ENCODE results near the gene C13orf46. TPM values are rescaled to one million over a fixed set of nuclear protein-coding genes. Genes with fewer than 3 reads are reported as not detected.

Gene C13orf46
- total and polyA plus RNA-seq, 5 donors: 0.20 to 0.76 (median 0.36) TPM

DNA sequence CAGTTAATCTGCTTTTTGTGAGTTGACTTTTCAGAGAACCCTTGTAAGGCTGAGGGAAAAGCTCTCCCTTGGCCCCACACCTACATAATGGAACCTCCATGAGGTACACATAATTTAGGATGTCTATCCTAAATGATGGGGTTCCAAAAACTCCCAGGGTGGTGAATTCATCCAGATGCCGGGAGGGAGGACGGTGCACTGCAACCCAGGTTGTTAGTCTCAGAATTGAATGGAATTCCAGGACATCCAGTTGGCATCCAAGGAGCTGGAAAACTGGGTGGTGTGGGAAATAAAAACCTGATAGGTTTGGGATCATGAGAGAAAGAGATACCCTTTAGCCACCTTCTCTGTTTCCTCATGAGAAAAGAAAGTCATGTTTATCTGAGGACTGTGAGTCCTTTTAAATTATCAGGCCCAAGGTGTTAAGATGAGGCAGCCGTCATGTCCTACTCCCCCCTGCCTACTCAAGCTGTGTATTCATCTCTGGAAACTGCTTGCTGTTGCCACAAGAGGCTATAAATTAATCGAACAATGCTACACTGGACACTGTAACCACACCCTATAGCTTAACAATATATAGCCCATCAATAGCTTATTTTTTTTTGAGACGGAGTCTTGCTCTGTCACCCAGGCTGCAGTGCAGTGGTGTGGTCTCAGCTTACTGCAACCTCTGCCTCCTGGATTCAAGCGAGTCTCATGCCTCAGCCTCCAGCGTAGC is 49.5 kb downstream of the C13orf46 start:
- H3K9me3 ChIP-seq (ENCODE audit: control insufficient read depth, low read length): no peaks in the 10 kb centered on the region
- WGBS: 89% methylated on average over 7 of the region's 7 CpGs
- no peak overlapping the region for H3K4me3 ChIP-seq (ENCODE audit: low read length)
- H3K27me3 ChIP-seq (ENCODE audit: control insufficient read depth, insufficient read depth): no peaks in the 10 kb centered on the region
- H3K4me1 ChIP-seq (ENCODE audit: control insufficient read depth, insufficient read depth, low read length): peaks cover 4% of the 10 kb centered on the region
- intact Hi-C loops (cut with DNase I): no loop called here
- ATAC-seq: no peak
- no peak for DNase-seq
- H3K27ac ChIP-seq (ENCODE audit: low read length): no peak overlapping the region

DNA sequence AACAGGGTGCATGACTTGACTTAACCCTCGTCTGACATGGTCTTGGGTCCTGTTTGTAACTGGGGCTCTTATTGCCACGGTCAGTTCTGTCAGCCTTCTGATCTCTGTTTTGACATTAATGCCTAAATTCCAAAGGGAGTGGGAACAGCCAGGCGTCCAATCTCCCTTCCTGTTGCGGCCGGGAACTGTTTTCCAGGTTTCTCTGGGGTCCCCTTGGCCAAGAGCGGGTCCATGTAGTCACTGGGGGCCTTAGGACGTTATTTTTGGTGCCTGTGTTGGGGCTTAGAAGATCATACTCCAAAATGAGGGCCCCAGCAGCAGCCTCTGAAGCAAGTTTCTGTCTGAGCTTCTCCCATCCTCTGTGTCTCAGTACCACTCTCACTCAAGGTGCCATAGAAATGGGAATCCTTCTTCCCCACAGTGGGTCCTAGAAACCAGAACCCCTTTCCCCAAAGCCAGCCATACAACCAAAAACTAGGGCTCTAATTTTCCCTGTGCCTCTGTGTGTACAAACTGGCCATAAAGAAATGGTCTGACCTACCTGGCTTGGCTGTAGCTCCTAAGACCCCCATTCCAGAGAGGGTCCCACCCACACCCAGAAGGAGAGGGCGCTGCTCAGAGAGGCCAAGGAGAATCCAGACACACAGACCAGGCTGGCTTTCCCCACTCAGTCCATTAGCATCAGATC is 50.4 kb downstream of the C13orf46 start:
- H3K27me3 ChIP-seq (ENCODE audit: control insufficient read depth, insufficient read depth): no peaks in the 10 kb centered on the region
- H3K9me3 ChIP-seq (ENCODE audit: control insufficient read depth, low read length): no peaks in the 10 kb centered on the region
- DNase-seq: no peak
- WGBS: 67% methylated on average over 8 of the region's 8 CpGs
- H3K4me3 ChIP-seq (ENCODE audit: low read length): no peak overlapping the region
- ATAC-seq: no peak
- H3K27ac ChIP-seq (ENCODE audit: low read length): no peak overlapping the region
- intact Hi-C loops (cut with DNase I): no loop called here
- peaks cover 4% of the 10 kb centered on the region for H3K4me1 ChIP-seq (ENCODE audit: control insufficient read depth, insufficient read depth, low read length)

DNA sequence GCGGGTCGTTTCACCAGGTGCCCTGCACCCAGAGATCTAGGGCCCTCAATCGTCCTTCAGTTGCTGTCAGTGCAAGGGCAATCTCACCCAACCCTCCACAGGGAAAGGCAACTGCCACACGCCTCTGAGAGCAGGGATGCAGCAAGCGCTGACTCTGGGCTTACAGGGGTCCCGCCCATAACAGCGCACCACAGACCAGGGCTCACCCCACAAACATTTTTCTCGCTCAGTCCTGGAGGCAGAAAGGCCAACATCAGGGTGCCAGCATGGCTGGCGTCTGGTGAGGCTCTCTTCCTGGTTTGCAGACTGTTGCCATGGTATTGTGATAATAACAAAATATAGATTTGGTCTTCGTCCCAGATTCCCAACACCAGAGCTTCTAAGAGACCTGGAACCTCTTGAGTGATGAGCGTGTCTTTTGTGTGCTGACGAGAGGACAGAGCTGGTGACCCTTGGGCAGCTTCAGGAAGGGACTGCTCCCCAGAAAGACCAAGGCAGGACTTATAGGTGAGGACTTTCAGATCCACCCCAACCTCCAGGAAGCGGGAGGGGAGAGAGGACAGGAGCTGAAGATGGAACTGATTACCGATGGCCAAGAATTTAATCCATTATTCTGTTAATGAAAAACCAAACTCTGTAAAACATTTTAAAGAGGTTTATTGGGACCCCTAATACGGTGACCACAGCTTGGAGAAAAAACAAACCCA is 51.3 kb downstream of the C13orf46 start:
- no peak overlapping the region for H3K27ac ChIP-seq (ENCODE audit: low read length)
- ATAC-seq (no peak), DNase-seq (no peak)
- H3K9me3 ChIP-seq (ENCODE audit: control insufficient read depth, low read length): no peaks in the 10 kb centered on the region
- intact Hi-C loops (cut with DNase I): no loop called here
- WGBS: 67% methylated on average over 15 of the region's 15 CpGs
- H3K27me3 ChIP-seq (ENCODE audit: control insufficient read depth, insufficient read depth): no peaks in the 10 kb centered on the region
- H3K4me3 ChIP-seq (ENCODE audit: low read length): no peak overlapping the region
- peaks cover 4% of the 10 kb centered on the region for H3K4me1 ChIP-seq (ENCODE audit: control insufficient read depth, insufficient read depth, low read length)

DNA sequence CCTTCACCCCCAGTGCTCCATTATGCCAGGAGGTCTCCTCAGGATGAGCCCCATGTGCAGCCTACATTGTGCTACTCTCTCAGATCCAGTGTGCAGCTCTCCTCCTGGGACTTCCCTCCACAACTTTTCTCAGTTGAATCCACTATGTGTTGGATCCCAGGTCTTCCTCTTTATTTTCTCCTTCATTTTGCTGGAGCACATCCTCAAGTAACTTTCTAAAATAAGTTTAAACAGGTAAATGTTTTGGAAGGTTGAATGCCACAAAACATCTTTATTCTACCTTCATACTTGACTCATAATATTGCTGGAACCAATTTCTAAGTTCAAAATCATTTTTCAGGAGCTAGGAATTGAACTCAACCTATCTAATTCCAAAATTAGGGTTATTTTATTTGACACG is 52.1 kb downstream of the C13orf46 start:
- no peak overlapping the region for H3K4me3 ChIP-seq (ENCODE audit: low read length)
- ATAC-seq (no peak), DNase-seq (no peak)
- no peaks in the 10 kb centered on the region for H3K9me3 ChIP-seq (ENCODE audit: control insufficient read depth, low read length)
- WGBS: 81% methylated on average over 1 of the region's 1 CpG
- intact Hi-C loops (cut with DNase I): no loop called here
- no peaks in the 10 kb centered on the region for H3K27me3 ChIP-seq (ENCODE audit: control insufficient read depth, insufficient read depth)
- peaks cover under 1% of the 10 kb centered on the region for H3K4me1 ChIP-seq (ENCODE audit: control insufficient read depth, insufficient read depth, low read length)
- no peak overlapping the region for H3K27ac ChIP-seq (ENCODE audit: low read length)

DNA sequence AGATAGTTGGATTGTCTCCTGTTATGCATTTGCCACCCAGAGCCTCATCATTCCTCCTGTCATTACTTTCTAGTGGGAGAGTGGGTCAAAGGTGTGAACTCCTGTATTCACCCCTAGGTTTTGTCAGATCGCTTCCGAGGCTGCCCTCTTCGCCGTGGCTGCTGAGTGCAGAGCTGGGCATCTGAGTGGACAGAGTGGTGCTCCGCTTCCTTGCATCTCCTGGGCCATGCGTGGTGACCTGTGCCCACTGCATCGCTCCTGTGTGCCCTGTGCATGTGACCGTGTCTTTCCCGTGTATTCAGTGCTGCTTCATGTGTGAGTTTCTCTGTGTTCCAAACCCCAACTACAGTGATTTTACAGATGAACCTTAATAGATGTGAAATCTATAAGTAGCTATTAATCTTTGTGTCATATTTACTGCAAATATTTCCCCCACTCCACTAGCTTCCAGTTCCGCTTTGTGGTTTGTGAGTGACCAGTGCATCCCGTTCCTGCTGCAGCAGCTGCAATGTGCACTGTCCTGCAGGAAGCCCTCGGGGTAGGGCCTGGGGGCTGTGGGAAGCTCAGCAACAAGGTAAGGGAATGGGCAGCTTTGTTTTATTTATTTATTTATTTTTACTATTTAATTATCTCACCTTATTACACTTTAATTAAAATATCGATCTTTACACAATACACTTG is 53.1 kb downstream of the C13orf46 start:
- H3K27me3 ChIP-seq (ENCODE audit: control insufficient read depth, insufficient read depth): no peaks in the 10 kb centered on the region

DNA sequence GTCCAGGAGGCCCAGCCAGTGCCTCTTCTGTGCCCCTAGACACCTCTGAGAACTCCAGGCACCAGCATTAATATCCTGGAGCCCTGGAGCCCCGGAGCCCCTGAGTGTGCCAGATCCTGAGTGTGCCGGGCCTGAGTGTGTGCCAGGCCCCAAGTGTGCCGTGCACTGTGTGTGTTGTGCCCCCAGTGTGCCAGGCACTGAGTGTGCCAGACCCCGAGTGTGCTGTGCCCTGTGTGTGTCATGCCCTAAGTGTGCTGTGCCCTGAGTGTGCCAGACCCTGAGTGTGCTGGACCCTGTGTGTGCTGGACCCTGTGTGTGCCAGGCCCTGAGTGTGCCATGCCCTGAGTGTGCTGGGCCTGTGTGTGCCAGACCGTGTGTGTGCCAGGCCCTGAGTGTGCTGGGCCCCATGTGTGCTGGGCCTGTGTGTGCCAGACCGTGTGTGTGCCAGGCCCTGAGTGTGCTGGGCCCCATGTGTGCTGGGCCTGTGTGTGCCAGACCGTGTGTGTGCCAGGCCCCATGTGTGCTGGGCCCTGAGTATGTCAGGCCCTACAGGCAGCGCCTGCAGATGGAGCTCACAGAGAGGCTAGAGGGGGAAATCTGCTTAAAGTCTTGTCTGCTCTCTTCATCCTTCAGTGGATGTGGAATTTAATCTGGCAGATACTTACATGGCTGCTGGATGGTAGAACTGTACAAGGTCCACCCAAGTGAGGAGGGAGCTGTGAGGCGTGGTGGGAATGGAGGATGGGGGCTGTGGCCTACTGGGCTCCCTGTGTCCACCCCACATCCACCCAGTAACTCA is 53.9 kb downstream of the C13orf46 start:
- DNase-seq: no peak

More for the DNA sequence above, 53.1 kb downstream of the C13orf46 start:
- Histone ChIP-seq H3K9me3 (ENCODE audit: control insufficient read depth, low read length) (no peaks in the 10 kb centered on the region), H3K4me1 (ENCODE audit: control insufficient read depth, insufficient read depth, low read length) (no peaks in the 10 kb centered on the region), H3K27ac (ENCODE audit: low read length) (no peak overlapping the region), H3K4me3 (ENCODE audit: low read length) (no peak overlapping the region)
- intact Hi-C loops (cut with DNase I): no loop called here
- no peak for DNase-seq
- 91% methylated on average over 13 of the region's 13 CpGs for WGBS
- no peak for ATAC-seq

DNA sequence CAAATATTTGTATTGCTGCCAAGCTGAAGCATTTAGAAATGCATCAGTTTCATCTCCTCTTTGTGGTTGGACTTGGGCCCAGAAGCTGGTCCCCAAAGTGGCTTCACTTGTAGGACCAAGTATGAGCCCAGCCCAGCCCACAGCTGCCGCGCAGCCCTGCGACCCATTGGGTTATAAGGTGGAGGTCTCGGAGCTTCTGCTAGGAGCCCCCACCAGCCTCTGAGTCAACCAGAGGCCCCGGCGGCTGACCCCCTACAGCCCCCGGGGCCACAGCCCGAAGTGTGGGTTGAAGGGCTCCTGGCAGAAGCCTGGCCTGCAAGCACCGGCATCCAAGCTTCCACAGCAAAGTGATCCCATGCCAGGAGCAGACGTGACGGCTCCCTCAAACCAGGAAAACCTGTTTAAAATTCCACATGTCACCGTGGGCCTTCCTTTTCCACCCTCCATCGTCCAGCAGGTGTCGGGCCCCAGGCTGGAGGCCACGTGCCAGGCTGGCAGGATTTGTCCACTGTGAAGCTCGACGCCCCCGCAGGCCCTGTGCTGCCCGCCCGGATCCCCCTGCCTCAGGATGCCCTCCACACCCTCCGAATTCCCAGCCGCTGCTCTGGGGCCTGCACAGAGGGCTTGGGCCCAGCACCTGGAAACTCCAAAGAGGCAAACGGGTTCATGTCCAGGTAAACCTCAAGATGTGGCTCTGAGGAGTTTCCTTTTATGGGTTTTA is 54.7 kb downstream of the C13orf46 start:
- Histone ChIP-seq H3K27ac (ENCODE audit: low read length) (no peak overlapping the region), H3K4me1 (ENCODE audit: control insufficient read depth, insufficient read depth, low read length) (no peaks in the 10 kb centered on the region), H3K9me3 (ENCODE audit: control insufficient read depth, low read length) (no peaks in the 10 kb centered on the region), H3K27me3 (ENCODE audit: control insufficient read depth, insufficient read depth) (no peaks in the 10 kb centered on the region), H3K4me3 (ENCODE audit: low read length) (no peak overlapping the region)
- ATAC-seq (no peak), DNase-seq (no peak)
- intact Hi-C loops (cut with DNase I): no loop called here
- WGBS: 87% methylated on average over 23 of the region's 23 CpGs

More for the DNA sequence above, 53.9 kb downstream of the C13orf46 start:
- no peaks in the 10 kb centered on the region for H3K27me3 ChIP-seq (ENCODE audit: control insufficient read depth, insufficient read depth)
- intact Hi-C loops (cut with DNase I): no loop called here
- no peak overlapping the region for H3K4me3 ChIP-seq (ENCODE audit: low read length)
- no peak for ATAC-seq
- H3K27ac ChIP-seq (ENCODE audit: low read length): no peak overlapping the region
- no peaks in the 10 kb centered on the region for H3K4me1 ChIP-seq (ENCODE audit: control insufficient read depth, insufficient read depth, low read length)
- 84% methylated on average over 9 of the region's 9 CpGs for WGBS
- H3K9me3 ChIP-seq (ENCODE audit: control insufficient read depth, low read length): no peaks in the 10 kb centered on the region

DNA sequence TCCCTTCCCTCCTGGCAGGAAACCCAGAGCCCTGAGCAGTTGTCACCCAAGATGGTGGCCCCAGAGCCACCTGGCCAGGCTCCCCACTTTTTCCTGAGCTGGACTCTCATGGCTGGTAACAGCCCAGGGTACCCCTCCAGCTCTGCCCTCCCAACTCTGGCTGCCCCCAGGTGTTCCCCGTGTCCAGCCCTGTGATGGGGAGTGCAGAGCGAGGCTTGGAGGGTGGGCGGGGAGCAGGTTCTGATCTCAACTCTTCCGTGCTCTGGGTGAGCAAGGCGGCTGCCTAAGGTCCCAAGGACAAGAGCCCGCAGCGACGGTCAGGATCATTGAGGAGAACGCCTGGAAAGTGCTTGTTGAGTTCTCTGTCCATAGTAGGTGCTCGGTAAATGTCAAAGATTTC is 55.3 kb downstream of the C13orf46 start:
- intact Hi-C loops (cut with DNase I): no loop called here
- H3K27ac ChIP-seq (ENCODE audit: low read length): no peak overlapping the region
- no peak for DNase-seq

DNA sequence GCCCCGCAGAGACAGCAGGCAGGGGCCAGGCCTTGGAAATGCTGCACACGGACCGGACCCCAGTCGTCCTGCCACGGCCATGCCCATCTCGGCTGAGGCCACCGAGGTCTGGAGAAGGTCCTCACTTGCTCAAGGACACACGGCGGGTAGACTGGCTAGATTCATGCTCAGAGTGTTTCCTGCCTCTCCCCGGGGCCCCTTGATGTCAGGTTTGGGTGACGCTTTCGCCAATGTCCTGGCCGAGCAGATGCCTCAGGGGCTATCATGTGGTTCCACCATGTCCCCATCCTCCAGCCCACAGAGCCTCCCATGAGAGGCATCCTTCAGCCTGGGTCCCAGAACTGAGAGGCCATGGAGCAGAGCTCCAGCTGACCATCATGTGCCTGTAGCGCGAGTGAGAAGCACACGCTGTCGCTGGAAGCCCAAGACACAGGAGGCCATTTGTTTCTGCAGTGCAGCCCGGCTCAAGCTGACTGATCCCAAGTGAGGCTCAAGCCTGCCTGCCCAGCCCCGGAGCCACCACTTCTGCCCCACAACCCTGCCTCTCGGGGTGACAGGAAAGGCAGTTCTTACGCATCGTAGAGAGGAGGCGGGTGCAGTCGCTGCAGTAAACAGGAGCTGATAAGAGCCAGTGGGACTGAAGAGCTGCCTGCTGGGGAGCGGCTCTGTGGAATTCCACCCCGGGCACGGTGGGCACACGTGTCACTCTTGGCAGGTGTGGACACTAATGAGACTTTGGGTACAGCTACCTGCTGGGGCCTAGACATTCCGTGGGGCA is 56.1 kb downstream of the C13orf46 start:
- H3K4me1 ChIP-seq (ENCODE audit: control insufficient read depth, insufficient read depth, low read length): no peaks in the 10 kb centered on the region
- WGBS: 78% methylated on average over 29 of the region's 29 CpGs
- intact Hi-C loops (cut with DNase I): no loop called here
- no peak overlapping the region for H3K4me3 ChIP-seq (ENCODE audit: low read length)
- H3K27me3 ChIP-seq (ENCODE audit: control insufficient read depth, insufficient read depth): no peaks in the 10 kb centered on the region
- H3K27ac ChIP-seq (ENCODE audit: low read length): no peak overlapping the region
- no peaks in the 10 kb centered on the region for H3K9me3 ChIP-seq (ENCODE audit: control insufficient read depth, low read length)
- ATAC-seq: no peak
- DNase-seq: no peak

More for the DNA sequence above, 55.3 kb downstream of the C13orf46 start:
- no peak for ATAC-seq
- Histone ChIP-seq H3K9me3 (ENCODE audit: control insufficient read depth, low read length) (no peaks in the 10 kb centered on the region), H3K27me3 (ENCODE audit: control insufficient read depth, insufficient read depth) (no peaks in the 10 kb centered on the region), H3K4me3 (ENCODE audit: low read length) (no peak overlapping the region), H3K4me1 (ENCODE audit: control insufficient read depth, insufficient read depth, low read length) (no peaks in the 10 kb centered on the region)
- WGBS: 90% methylated on average over 10 of the region's 10 CpGs
